IgD-negative memory B cell (primary cell): Measurements from ENCODE around the gene PYGB. TPM values are rescaled to one million over a fixed set of nuclear protein-coding genes. Genes with fewer than 3 reads are reported as not detected.

ENCODE experiments used
- H3K27ac Mint-ChIP-seq, 3 donors: one replicate each; pipeline ENCODE4 v1.8.0; 2020 to 2022; ENCODE audit warnings: mild to moderate bottlenecking in 3 of 3, mixed read lengths in 3 of 3, moderate library complexity in 1 of 3
- H3K27me3 Mint-ChIP-seq: one replicate; pipeline ENCODE4 v1.8.0; 2021; ENCODE audit warnings: mixed read lengths
- H3K36me3 Mint-ChIP-seq: one replicate; pipeline ENCODE4 v1.8.0; 2020; ENCODE audit warnings: mild to moderate bottlenecking, mixed read lengths
- H3K4me1 Mint-ChIP-seq, 3 donors: one replicate each; pipeline ENCODE4 v1.8.0; 2020 to 2022; ENCODE audit warnings: mixed read lengths in 3 of 3, mild to moderate bottlenecking in 1 of 3
- H3K4me3 Mint-ChIP-seq, 4 donors: one replicate each; pipeline ENCODE4 v1.8.0; 2020 to 2022; ENCODE audit warnings: mild to moderate bottlenecking in 4 of 4, mixed read lengths in 4 of 4, moderate library complexity in 3 of 4
- H3K9me3 Mint-ChIP-seq, 3 donors: one replicate each; pipeline ENCODE4 v1.8.0; 2020 to 2021; ENCODE audit warnings: mixed read lengths in 3 of 3, mild to moderate bottlenecking in 1 of 3
- polyA plus RNA-seq: library from polyadenylated mRNA; unstranded; fragments of 300-500 nt; fragmentation: Illumina TruSeq; gene quantifications from one replicate; pipeline ENCODE4 v1.2.3, GENCODE V29; 2021

The PYGB gene
- polyA plus RNA-seq, 1 donor from 2014 or later, result 27.6 TPM

DNA sequence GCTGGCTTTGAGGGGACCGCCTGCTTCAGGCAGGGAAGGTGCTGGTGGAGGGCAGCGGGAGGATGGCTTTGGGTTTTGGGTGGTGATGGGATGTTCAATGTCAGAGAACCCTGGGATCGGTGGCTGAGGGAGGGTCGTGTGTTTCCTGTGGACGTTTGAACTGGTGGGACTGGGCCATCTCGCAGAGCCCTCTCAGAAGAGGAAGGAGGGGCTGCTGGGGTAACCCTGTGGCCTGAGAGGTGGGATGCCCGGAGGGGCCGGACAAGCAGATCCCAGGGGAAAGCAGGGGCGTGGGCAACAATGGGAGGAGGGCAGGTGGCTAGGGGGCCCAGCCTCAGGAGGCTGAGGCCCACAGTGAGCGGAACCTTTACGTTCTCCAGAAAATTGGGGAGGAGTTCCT, 34.9 kb downstream of the PYGB start:
- H3K36me3 Mint-ChIP-seq, result peaks cover 6% of the 10 kb centered on the region
- no peaks in the 10 kb centered on the region for H3K9me3 Mint-ChIP-seq
- H3K4me1 Mint-ChIP-seq, result peaks cover 1 to 11% (median 4%) of the 10 kb centered on the region in 3 donors
- peak overlapping the region in 1 of 4 donors; percentile 87 for H3K4me3 Mint-ChIP-seq
- no peaks in the 10 kb centered on the region for H3K27me3 Mint-ChIP-seq
- peak overlapping the region in 2 of 3 donors; percentile 24 to 96 for H3K27ac Mint-ChIP-seq

- Mint-ChIP-seq H3K4me1 (peaks cover 1 to 11% (median 4%) of the 10 kb centered on the region in 3 donors), H3K36me3 (peaks cover 6% of the 10 kb centered on the region), H3K9me3 (no peaks in the 10 kb centered on the region), H3K27ac (no peak overlapping the region), H3K4me3 (peak overlapping the region in 1 of 4 donors; percentile 47), H3K27me3 (no peaks in the 10 kb centered on the region)
These were observed 35.5 kb downstream of the PYGB start for GRCh38 chr20:25283221-25283951.

GRCh38 chr20:25284131-25284601, 36.3 kb downstream of the PYGB start:
- H3K27ac Mint-ChIP-seq, result no peak overlapping the region
- H3K36me3 Mint-ChIP-seq, result peaks cover 6% of the 10 kb centered on the region
- H3K4me1 Mint-ChIP-seq, result peaks cover 3 to 11% (median 7%) of the 10 kb centered on the region in 3 donors
- no peaks in the 10 kb centered on the region for H3K27me3 Mint-ChIP-seq
- H3K4me3 Mint-ChIP-seq, result peak overlapping the region in 1 of 4 donors; percentile 47
- no peaks in the 10 kb centered on the region for H3K9me3 Mint-ChIP-seq

DNA sequence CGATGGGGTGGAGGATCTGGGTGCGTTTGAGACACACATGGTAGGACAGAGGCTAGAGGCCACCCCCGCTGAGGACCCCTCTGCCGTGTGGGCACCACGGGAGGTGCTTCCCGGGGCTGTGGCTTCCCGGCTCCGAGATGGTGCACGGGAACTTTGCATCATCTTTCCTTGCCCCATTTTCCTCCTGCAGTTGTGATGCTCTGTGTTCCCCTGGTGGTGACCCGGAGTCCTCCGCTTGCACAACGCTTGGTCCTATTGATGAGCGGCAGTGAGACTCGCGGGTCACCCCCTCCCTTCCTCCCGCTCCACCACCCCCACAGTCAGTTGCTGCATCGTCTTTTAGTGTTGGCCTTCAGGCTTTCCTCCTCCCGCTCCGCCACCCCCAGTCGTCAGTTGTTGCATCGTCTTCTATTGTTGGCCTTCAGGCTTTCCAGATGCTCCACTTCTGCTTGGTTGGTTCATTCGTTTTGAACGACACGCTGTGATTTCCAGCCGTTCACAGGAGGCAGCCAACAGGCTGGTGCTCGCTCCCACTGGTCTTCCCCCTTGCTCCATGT, 37.3 kb downstream of the PYGB start:
- no peak overlapping the region for H3K4me3 Mint-ChIP-seq

GRCh38 chr20:25285856-25286798, 38.2 kb downstream of the PYGB start:
- Mint-ChIP-seq H3K27ac (no peak overlapping the region), H3K4me1 (peaks cover 2 to 10% (median 3%) of the 10 kb centered on the region in 3 donors), H3K4me3 (no peak overlapping the region), H3K36me3 (peaks cover 7% of the 10 kb centered on the region), H3K27me3 (no peaks in the 10 kb centered on the region), H3K9me3 (no peaks in the 10 kb centered on the region)

More for the DNA sequence above, 37.3 kb downstream of the PYGB start:
- H3K27ac Mint-ChIP-seq, result peak overlapping the region in 1 of 3 donors; percentile 81
- H3K9me3 Mint-ChIP-seq, result no peaks in the 10 kb centered on the region
- no peaks in the 10 kb centered on the region for H3K27me3 Mint-ChIP-seq
- peaks cover 7% of the 10 kb centered on the region for H3K36me3 Mint-ChIP-seq
- H3K4me1 Mint-ChIP-seq, result peaks cover 3 to 11% (median 5%) of the 10 kb centered on the region in 3 donors

DNA sequence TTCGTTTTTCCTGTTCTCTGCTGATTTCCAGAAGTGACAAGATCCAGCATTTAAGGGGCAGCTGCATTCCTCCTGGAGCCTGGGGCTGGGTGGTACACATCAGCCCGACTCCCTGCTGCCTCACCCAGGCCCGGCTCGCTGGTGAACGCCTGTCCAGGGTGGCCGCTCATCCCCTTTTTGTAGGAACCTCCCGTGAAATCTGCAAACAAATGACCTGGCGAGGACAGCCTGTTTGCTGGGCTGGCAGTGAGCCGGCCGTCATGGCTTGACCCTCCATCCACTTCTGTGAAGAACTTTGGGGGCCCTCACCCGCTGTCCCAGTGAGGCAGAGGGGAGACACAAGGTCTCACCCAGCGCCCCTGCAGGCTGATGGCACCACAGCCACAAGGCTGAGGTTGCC, 39.0 kb downstream of the PYGB start:
- Mint-ChIP-seq H3K4me1 (peaks cover 2 to 3% (median 3%) of the 10 kb centered on the region in 3 donors), H3K9me3 (no peaks in the 10 kb centered on the region), H3K4me3 (no peak overlapping the region), H3K27me3 (no peaks in the 10 kb centered on the region), H3K36me3 (peaks cover 7% of the 10 kb centered on the region), H3K27ac (peak overlapping the region in 1 of 3 donors; percentile 43)

DNA sequence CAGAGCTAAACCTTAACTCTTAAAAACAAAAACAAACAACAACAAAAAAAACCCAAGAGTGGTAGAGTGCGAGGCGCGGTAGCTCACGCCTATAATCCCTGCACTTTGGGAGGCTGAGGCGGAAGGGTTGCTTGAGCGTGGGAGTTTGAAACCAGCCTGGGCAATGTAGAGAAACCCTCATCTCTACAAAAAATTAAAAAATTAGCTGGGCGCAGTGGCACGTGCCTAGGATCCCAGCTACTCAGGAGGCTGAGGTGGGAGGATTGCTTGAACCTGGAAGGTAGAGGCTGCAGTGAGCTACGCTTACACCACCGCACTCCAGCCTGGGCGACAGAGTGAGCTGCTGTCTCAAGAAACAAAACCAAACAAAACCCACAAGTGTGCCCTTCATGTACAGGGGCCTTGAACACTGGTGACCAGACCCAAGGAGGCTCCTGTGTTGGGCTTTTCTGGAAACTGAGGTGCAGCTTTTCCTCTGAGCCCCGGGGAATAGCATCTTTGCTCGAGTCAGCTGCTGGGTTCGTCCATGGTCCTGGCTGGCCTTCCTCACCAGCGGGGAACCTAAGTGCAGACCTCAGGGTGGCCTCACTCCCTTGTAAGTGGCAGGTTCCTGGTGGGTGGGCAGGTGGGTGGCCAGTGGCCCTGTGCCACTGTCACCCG, 39.9 kb downstream of the PYGB start:
- Mint-ChIP-seq H3K4me1 (peaks cover 0 to 3% (median 2%) of the 10 kb centered on the region in 3 donors), H3K9me3 (no peaks in the 10 kb centered on the region), H3K27me3 (no peaks in the 10 kb centered on the region), H3K27ac (no peak overlapping the region), H3K4me3 (peak overlapping the region in 1 of 4 donors; percentile 23), H3K36me3 (peaks cover 4% of the 10 kb centered on the region)

- Mint-ChIP-seq H3K4me3 (peak overlapping the region in 1 of 4 donors; percentile 23), H3K27me3 (no peaks in the 10 kb centered on the region), H3K4me1 (peaks cover 2 to 3% (median 2%) of the 10 kb centered on the region in 3 donors), H3K36me3 (peaks cover 4% of the 10 kb centered on the region), H3K27ac (no peak overlapping the region), H3K9me3 (no peaks in the 10 kb centered on the region)
These were observed 40.7 kb downstream of the PYGB start for GRCh38 chr20:25288291-25289181.

DNA sequence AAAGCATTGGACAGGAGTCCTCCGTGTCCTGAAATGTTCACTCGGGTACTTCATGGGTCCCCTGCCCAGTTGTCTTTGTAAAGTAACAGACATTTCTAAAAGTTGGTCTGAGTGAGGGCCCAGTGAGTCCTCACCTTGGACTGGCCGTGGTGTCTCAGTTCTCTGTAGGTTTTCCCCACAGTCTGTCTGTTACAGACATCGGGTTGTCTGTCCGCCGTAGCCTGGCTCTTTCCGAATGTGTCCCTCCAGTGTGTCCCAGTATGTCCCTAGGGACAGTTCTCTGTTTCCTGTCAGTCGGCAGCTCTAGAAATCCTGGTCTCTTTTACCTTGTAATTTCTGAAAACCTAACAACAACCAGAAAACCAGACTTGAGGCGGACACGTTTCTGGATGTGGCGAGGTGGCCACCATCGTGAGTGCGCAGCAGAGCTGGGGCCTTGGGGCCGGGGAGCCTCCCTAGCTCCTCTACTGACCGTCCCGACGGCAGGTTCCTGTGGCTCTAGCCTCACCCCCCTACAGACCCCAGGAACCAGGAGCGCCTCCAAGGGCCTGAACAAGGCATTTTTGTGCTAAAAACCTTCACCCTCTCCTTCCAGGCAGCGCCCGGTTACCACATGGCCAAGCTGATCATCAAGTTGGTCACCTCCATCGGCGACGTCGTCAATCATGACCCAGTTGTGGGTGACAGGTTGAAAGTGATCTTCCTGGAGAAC, 42.2 kb downstream of the PYGB start:
- no peak overlapping the region for H3K4me3 Mint-ChIP-seq
- no peaks in the 10 kb centered on the region for H3K9me3 Mint-ChIP-seq
- no peaks in the 10 kb centered on the region for H3K27me3 Mint-ChIP-seq
- H3K4me1 Mint-ChIP-seq, result peaks cover 3 to 9% (median 4%) of the 10 kb centered on the region in 3 donors
- no peak overlapping the region for H3K27ac Mint-ChIP-seq
- peaks cover 4% of the 10 kb centered on the region for H3K36me3 Mint-ChIP-seq

GRCh38 chr20:25290646-25291431, 43.0 kb downstream of the PYGB start:
- Mint-ChIP-seq H3K27me3 (no peaks in the 10 kb centered on the region), H3K27ac (no peak overlapping the region), H3K4me3 (no peak overlapping the region), H3K9me3 (no peaks in the 10 kb centered on the region), H3K36me3 (peaks cover 4% of the 10 kb centered on the region), H3K4me1 (peaks cover 2 to 9% (median 4%) of the 10 kb centered on the region in 3 donors)

DNA sequence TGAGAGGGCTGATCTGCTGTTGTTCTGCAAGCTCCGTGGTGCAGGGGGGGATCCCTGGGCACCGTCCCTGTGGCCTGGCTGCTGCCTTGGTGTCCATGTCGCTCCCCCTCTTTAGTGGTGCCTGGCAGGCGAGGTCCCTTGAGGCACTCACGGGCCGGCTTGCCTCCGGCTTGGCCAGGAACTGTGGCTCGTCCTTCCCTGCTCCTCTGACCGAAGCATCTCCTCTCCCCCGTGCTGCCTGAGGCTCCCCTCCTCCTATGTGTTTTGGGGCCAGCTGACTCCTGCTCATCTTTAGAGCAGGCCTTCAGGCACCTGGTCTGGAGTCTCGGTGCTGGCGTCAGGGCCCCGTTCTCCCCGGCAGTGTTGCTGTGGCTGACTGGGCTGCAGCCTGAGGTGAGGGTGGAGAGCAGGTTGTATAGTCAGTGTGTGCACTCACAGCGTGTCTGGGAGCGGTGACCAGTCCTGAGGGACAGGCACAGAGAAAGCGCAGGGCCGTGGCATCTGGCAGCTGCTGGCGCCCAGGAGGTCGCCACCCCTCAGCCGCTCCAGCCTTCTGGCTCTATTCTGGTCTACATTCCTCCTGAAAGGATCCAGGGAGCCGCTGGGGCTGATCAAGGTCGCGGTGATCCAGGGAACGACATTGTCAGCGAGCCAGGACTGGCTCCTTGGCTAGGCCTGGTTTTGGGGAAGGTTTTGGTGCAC, 43.7 kb downstream of the PYGB start:
- peaks cover 4% of the 10 kb centered on the region for H3K36me3 Mint-ChIP-seq
- H3K9me3 Mint-ChIP-seq, result no peaks in the 10 kb centered on the region
- H3K4me3 Mint-ChIP-seq, result no peak overlapping the region
- no peak overlapping the region for H3K27ac Mint-ChIP-seq
- H3K4me1 Mint-ChIP-seq, result peaks cover 2 to 9% (median 4%) of the 10 kb centered on the region in 3 donors
- no peaks in the 10 kb centered on the region for H3K27me3 Mint-ChIP-seq
